Measurements from ENCODE around the gene KRT6C.

The KRT6C gene

DNA sequence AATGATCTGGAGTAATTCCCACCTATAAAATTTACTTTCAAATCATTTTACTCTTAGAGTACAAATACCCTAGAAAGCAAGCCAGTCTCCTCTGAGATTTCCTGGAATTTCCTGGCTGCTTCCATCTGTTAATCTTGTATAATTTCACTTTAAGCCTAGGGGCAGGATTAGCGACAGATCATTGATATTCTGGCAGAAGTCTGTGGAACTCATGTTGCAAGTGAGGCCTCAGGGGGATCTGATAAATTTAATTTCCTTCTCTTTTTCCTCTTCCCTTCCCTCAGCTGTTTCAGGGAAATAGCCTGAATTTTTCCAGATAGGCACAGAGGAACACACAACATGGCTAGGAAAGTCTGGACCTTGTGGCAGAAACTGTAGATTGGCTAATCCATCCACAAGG, 25.3 kb upstream of the KRT6C start:
- Histone ChIP-seq H4K20me1 (ENCODE audit: insufficient read depth, low read length) (no peaks in the 10 kb centered on the region), H2AFZ (ENCODE audit: low read length) (no peak overlapping the region), H3K9me3 (ENCODE audit: low read length) (no peaks in the 10 kb centered on the region), H3K4me2 (ENCODE audit: low read length) (no peak overlapping the region), H3K79me2 (ENCODE audit: insufficient read depth, low read length) (no peaks in the 10 kb centered on the region), H3K9me2 (ENCODE audit: low read depth, low read length) (no peaks in the 10 kb centered on the region), H3K4me3 (ENCODE audit: low read depth, low read length, poor library complexity, severe bottlenecking) (no peak overlapping the region), H3K9ac (ENCODE audit: low read length) (no peak overlapping the region), H3K27me3 (ENCODE audit: insufficient read depth, low read length) (no peaks in the 10 kb centered on the region), H3F3A (ENCODE audit: insufficient read depth, low read length) (no peaks in the 10 kb centered on the region), H3K27ac (ENCODE audit: low read depth, low read length, poor library complexity, severe bottlenecking) (no peak overlapping the region), H3K36me3 (ENCODE audit: insufficient read depth, low read length) (no peaks in the 10 kb centered on the region), H3K4me1 (ENCODE audit: insufficient read depth, low read length, severe bottlenecking) (no peaks in the 10 kb centered on the region)
- TF ChIP-seq, protein P1, sequence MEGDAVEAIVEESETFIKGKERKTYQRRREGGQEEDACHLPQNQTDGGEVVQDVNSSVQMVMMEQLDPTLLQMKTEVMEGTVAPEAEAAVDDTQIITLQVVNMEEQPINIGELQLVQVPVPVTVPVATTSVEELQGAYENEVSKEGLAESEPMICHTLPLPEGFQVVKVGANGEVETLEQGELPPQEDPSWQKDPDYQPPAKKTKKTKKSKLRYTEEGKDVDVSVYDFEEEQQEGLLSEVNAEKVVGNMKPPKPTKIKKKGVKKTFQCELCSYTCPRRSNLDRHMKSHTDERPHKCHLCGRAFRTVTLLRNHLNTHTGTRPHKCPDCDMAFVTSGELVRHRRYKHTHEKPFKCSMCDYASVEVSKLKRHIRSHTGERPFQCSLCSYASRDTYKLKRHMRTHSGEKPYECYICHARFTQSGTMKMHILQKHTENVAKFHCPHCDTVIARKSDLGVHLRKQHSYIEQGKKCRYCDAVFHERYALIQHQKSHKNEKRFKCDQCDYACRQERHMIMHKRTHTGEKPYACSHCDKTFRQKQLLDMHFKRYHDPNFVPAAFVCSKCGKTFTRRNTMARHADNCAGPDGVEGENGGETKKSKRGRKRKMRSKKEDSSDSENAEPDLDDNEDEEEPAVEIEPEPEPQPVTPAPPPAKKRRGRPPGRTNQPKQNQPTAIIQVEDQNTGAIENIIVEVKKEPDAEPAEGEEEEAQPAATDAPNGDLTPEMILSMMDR (IDR thresholded peaks at IDR 0.05; ENCODE audit: low read length): no peak
- no peak for TF ChIP-seq EZH2 (IDR thresholded peaks at IDR 0.05; ENCODE audit: borderline replicate concordance, low read length)

DNA sequence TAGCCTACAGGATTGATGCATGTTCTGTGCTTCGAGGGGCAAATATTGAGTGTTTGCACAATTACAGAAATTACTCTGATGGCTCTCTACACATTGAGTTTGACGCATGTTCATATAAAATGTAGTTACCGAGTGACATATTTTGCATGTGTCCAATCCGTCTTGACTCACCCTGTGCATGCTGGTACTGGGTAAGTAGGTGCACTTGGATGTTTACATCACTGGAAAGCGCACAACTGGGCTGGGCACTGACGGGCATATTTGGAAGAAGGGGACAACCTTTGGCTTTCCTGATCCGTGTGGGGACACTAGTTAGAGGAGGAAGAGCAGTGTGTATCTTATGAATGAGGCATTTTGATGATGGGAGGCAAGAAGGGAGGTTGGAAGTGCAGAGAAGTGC, 24.4 kb upstream of the KRT6C start:
- no peaks in the 10 kb centered on the region for H3K36me3 ChIP-seq (ENCODE audit: insufficient read depth, low read length)
- H3K27me3 ChIP-seq (ENCODE audit: insufficient read depth, low read length): no peaks in the 10 kb centered on the region
- no peaks in the 10 kb centered on the region for H4K20me1 ChIP-seq (ENCODE audit: insufficient read depth, low read length)
- H3K4me1 ChIP-seq (ENCODE audit: insufficient read depth, low read length, severe bottlenecking): no peaks in the 10 kb centered on the region
- TF ChIP-seq, protein P1 (IDR thresholded peaks at IDR 0.05; ENCODE audit: low read length): no peak
- no peak for TF ChIP-seq EZH2 (IDR thresholded peaks at IDR 0.05; ENCODE audit: borderline replicate concordance, low read length)
- H2AFZ ChIP-seq (ENCODE audit: low read length): no peak overlapping the region
- H3K27ac ChIP-seq (ENCODE audit: low read depth, low read length, poor library complexity, severe bottlenecking): no peak overlapping the region
- H3K4me2 ChIP-seq (ENCODE audit: low read length): no peak overlapping the region
- no peak overlapping the region for H3K9ac ChIP-seq (ENCODE audit: low read length)
- H3K79me2 ChIP-seq (ENCODE audit: insufficient read depth, low read length): no peaks in the 10 kb centered on the region
- no peaks in the 10 kb centered on the region for H3K9me2 ChIP-seq (ENCODE audit: low read depth, low read length)
- no peaks in the 10 kb centered on the region for H3K9me3 ChIP-seq (ENCODE audit: low read length)
- H3F3A ChIP-seq (ENCODE audit: insufficient read depth, low read length): no peaks in the 10 kb centered on the region
- H3K4me3 ChIP-seq (ENCODE audit: low read depth, low read length, poor library complexity, severe bottlenecking): no peak overlapping the region

DNA sequence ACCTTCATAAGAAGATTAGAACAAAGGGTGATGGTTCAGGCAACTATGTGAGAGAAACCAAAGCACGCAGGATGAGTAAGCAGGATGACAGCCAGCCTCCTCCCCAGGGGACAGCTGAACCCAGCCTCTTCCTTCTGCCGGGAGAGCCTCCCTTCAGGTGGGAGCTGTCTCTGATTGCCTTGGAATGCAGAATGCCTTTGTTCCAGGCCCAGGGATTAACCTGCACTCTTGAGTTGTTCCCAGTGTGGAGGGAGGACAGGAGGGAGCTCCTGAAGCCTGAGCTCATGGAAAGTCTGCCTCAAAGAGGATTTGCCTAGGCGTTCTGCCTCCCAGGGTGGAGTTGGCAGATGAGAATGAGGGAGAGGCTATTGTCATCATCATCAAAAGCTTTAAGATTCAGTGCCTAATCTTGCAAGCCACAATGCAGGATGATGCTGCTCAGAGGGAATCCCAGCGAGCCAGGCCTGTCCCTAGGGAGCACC, 23.0 kb upstream of the KRT6C start:
- H3K4me3 ChIP-seq (ENCODE audit: low read depth, low read length, poor library complexity, severe bottlenecking): no peak overlapping the region
- no peak overlapping the region for H2AFZ ChIP-seq (ENCODE audit: low read length)
- no peaks in the 10 kb centered on the region for H3K9me3 ChIP-seq (ENCODE audit: low read length)
- no peaks in the 10 kb centered on the region for H4K20me1 ChIP-seq (ENCODE audit: insufficient read depth, low read length)
- H3K9ac ChIP-seq (ENCODE audit: low read length): no peak overlapping the region
- H3K4me2 ChIP-seq (ENCODE audit: low read length): no peak overlapping the region
- no peak for TF ChIP-seq EZH2 (IDR thresholded peaks at IDR 0.05; ENCODE audit: borderline replicate concordance, low read length)
- TF ChIP-seq, protein P1 (IDR thresholded peaks at IDR 0.05; ENCODE audit: low read length): no peak
- H3K4me1 ChIP-seq (ENCODE audit: insufficient read depth, low read length, severe bottlenecking): no peaks in the 10 kb centered on the region
- no peaks in the 10 kb centered on the region for H3K79me2 ChIP-seq (ENCODE audit: insufficient read depth, low read length)
- no peaks in the 10 kb centered on the region for H3K36me3 ChIP-seq (ENCODE audit: insufficient read depth, low read length)
- H3K27me3 ChIP-seq (ENCODE audit: insufficient read depth, low read length): no peaks in the 10 kb centered on the region
- no peak overlapping the region for H3K27ac ChIP-seq (ENCODE audit: low read depth, low read length, poor library complexity, severe bottlenecking)
- H3K9me2 ChIP-seq (ENCODE audit: low read depth, low read length): no peaks in the 10 kb centered on the region
- no peaks in the 10 kb centered on the region for H3F3A ChIP-seq (ENCODE audit: insufficient read depth, low read length)
